BLaER1 (cell line): ENCODE data around the gene PPP1R14B.

Source experiments
- H3K27ac ChIP-seq: shearing (Covaris generic); formaldehyde crosslinking; 2 replicates; pipeline ENCODE4 v1.8.1; 2022
- H3K27me3 ChIP-seq: shearing (Covaris generic); formaldehyde crosslinking; 2 replicates; pipeline ENCODE4 v1.8.1; 2022
- H3K36me3 ChIP-seq: shearing (Covaris generic); formaldehyde crosslinking; 2 replicates; pipeline ENCODE4 v1.8.1; 2022
- H3K4me1 ChIP-seq: shearing (Covaris generic); formaldehyde crosslinking; 2 replicates; pipeline ENCODE4 v1.8.1; 2022
- H3K4me2 ChIP-seq: shearing (Covaris generic); formaldehyde crosslinking; 2 replicates; pipeline ENCODE4 v1.8.1; 2022
- H3K4me3 ChIP-seq: shearing (Covaris generic); formaldehyde crosslinking; 2 replicates; pipeline ENCODE4 v1.8.1; 2022
- H3K9ac ChIP-seq: shearing (Covaris generic); formaldehyde crosslinking; 2 replicates; pipeline ENCODE4 v1.8.1; 2022
- H3K9me3 ChIP-seq: shearing (Covaris generic); formaldehyde crosslinking; 2 replicates; pipeline ENCODE4 v1.8.1; 2022
- H4K20me1 ChIP-seq: shearing (Covaris generic); formaldehyde crosslinking; 2 replicates; pipeline ENCODE4 v1.8.1; 2022
- Cebpa-rat ChIP-seq: shearing (Covaris generic); IDR thresholded peaks from 2 replicates; pipeline ENCODE4 v1.8.1; 2022

Gene PPP1R14B

GRCh38 chr11:64267207-64267945 lies 20.6 kb upstream of the PPP1R14B start:
- Histone ChIP-seq H3K27me3 (no peaks in the 10 kb centered on the region), H3K27ac (peak overlapping the region; percentile 100), H3K9me3 (no peaks in the 10 kb centered on the region), H3K4me1 (peaks cover 74% of the 10 kb centered on the region), H3K4me2 (peak overlapping the region; percentile 96), H3K4me3 (peak overlapping the region; percentile 83), H3K9ac (peak overlapping the region; percentile 97), H4K20me1 (no peaks in the 10 kb centered on the region), H3K36me3 (peaks cover 31% of the 10 kb centered on the region)
- no peak for TF ChIP-seq Cebpa-rat

GRCh38 chr11:64266339-64266738 lies 19.6 kb upstream of the PPP1R14B start:
- Histone ChIP-seq H3K36me3 (peaks cover 41% of the 10 kb centered on the region), H3K9ac (peak overlapping the region; percentile 97), H3K4me1 (peaks cover 65% of the 10 kb centered on the region), H3K4me3 (peak overlapping the region; percentile 83), H3K27me3 (no peaks in the 10 kb centered on the region), H3K4me2 (peak overlapping the region; percentile 96), H4K20me1 (no peaks in the 10 kb centered on the region), H3K27ac (peak overlapping the region; percentile 100), H3K9me3 (no peaks in the 10 kb centered on the region)
- no peak for TF ChIP-seq Cebpa-rat

- no peak for TF ChIP-seq Cebpa-rat
- Histone ChIP-seq H3K9ac (peak overlapping the region; percentile 97), H3K4me2 (peak overlapping the region; percentile 96), H3K27me3 (no peaks in the 10 kb centered on the region), H3K9me3 (no peaks in the 10 kb centered on the region), H3K27ac (peak overlapping the region; percentile 100), H3K36me3 (peaks cover 48% of the 10 kb centered on the region), H4K20me1 (no peaks in the 10 kb centered on the region), H3K4me1 (peaks cover 65% of the 10 kb centered on the region), H3K4me3 (peak overlapping the region; percentile 83)
Observed at GRCh38 chr11:64265176-64266160, 18.7 kb upstream of the PPP1R14B start.

- H4K20me1 ChIP-seq, result no peaks in the 10 kb centered on the region
- peak overlapping the region; percentile 96 for H3K4me2 ChIP-seq
- H3K4me3 ChIP-seq, result no peak overlapping the region
- H3K9me3 ChIP-seq, result no peaks in the 10 kb centered on the region
- no peaks in the 10 kb centered on the region for H3K27me3 ChIP-seq
- H3K36me3 ChIP-seq, result peaks cover 59% of the 10 kb centered on the region
- no peak for TF ChIP-seq Cebpa-rat
- peaks cover 65% of the 10 kb centered on the region for H3K4me1 ChIP-seq
- H3K27ac ChIP-seq, result peak overlapping the region; percentile 100
- peak overlapping the region; percentile 68 for H3K9ac ChIP-seq
Observed at GRCh38 chr11:64264371-64264852, 17.7 kb upstream of the PPP1R14B start.

GRCh38 chr11:64263947-64264317 lies 17.2 kb upstream of the PPP1R14B start:
- Histone ChIP-seq H3K36me3 (peaks cover 64% of the 10 kb centered on the region), H3K9ac (peak overlapping the region; percentile 68), H3K4me3 (no peak overlapping the region), H3K4me2 (peak overlapping the region; percentile 96), H3K27me3 (no peaks in the 10 kb centered on the region), H3K4me1 (peaks cover 63% of the 10 kb centered on the region), H4K20me1 (no peaks in the 10 kb centered on the region), H3K9me3 (no peaks in the 10 kb centered on the region), H3K27ac (peak overlapping the region; percentile 100)
- no peak for TF ChIP-seq Cebpa-rat

GRCh38 chr11:64263021-64263946 lies 16.5 kb upstream of the PPP1R14B start:
- H3K4me1 ChIP-seq, result peaks cover 57% of the 10 kb centered on the region
- no peaks in the 10 kb centered on the region for H4K20me1 ChIP-seq
- H3K4me2 ChIP-seq, result peak overlapping the region; percentile 96; the same call in 1 of the 2 replicates
- H3K4me3 ChIP-seq, result no peak overlapping the region
- no peaks in the 10 kb centered on the region for H3K27me3 ChIP-seq
- peaks cover 70% of the 10 kb centered on the region for H3K36me3 ChIP-seq
- H3K27ac ChIP-seq, result peak overlapping the region; percentile 100
- peak overlapping the region; percentile 68; the same call in 1 of the 2 replicates for H3K9ac ChIP-seq
- no peak for TF ChIP-seq Cebpa-rat
- H3K9me3 ChIP-seq, result no peaks in the 10 kb centered on the region

GRCh38 chr11:64262271-64263002 lies 15.7 kb upstream of the PPP1R14B start:
- Histone ChIP-seq H3K36me3 (peaks cover 78% of the 10 kb centered on the region), H3K9me3 (no peaks in the 10 kb centered on the region), H3K4me1 (peaks cover 48% of the 10 kb centered on the region), H3K9ac (no peak overlapping the region; the same call in 1 of the 2 replicates), H3K27me3 (no peaks in the 10 kb centered on the region), H3K4me2 (no peak overlapping the region), H4K20me1 (no peaks in the 10 kb centered on the region), H3K27ac (peak overlapping the region; percentile 100), H3K4me3 (no peak overlapping the region)
- TF ChIP-seq Cebpa-rat, result no peak

GRCh38 chr11:64261556-64262080 lies 14.9 kb upstream of the PPP1R14B start:
- Histone ChIP-seq H3K4me3 (no peak overlapping the region), H3K9me3 (no peaks in the 10 kb centered on the region), H3K4me1 (peaks cover 40% of the 10 kb centered on the region), H3K27me3 (no peaks in the 10 kb centered on the region), H3K36me3 (peaks cover 87% of the 10 kb centered on the region), H3K9ac (no peak overlapping the region), H4K20me1 (no peaks in the 10 kb centered on the region), H3K4me2 (no peak overlapping the region), H3K27ac (no peak overlapping the region)
- TF ChIP-seq Cebpa-rat, result no peak
